ENCODE results near the gene HRG. TPM values are rescaled to one million over a fixed set of nuclear protein-coding genes. Genes with fewer than 3 reads are reported as not detected.

The HRG gene
- total RNA-seq, 1 experiment from 2014 or later, result not detected

DNA sequence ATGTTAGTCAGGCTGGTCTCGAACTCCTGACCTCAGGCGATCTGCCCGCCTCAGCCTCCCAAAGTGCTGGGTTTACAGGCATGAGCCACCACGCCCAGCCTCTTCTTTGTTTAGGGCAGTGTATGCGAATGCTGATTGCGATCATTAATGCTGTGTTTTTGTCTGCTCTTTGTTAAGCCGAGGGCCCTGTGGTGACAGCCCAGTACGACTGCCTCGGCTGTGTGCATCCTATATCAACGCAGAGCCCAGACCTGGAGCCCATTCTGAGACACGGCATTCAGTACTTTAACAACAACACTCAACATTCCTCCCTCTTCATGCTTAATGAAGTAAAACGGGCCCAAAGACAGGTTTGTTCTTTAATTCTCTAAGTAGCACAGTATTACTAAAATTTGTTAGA is 59.1 kb downstream of the HRG start:
- no peak for DNase-seq (ENCODE audit: low read depth)

Other genes with a start within 250 kb of the HRG start
- gene CRYGS, start 121.6 kb upstream of the HRG start, total RNA-seq (2014; rRNA removed; shearing (Covaris generic)), result 0.49 and 1.1 TPM in 2 replicates
- 18.1 and 22.6 TPM in 2 replicates for gene TBCCD1, start 98.7 kb upstream of the HRG start, total RNA-seq (2014; rRNA removed; shearing (Covaris generic))
- gene DNAJB11, start 95.3 kb upstream of the HRG start, total RNA-seq (2014; rRNA removed; shearing (Covaris generic)), result 80.0 and 94.7 TPM in 2 replicates
- not detected in 2 replicates for gene AHSG, start 53.0 kb upstream of the HRG start, total RNA-seq (2014; rRNA removed; shearing (Covaris generic))
- not detected in 2 replicates for gene FETUB, start 25.6 kb upstream of the HRG start, total RNA-seq (2014; rRNA removed; shearing (Covaris generic))
- gene KNG1, start 51.3 kb downstream of the HRG start, total RNA-seq (2014; rRNA removed; shearing (Covaris generic)), result not detected in 2 replicates
- 465 and 511 TPM in 2 replicates for gene EIF4A2, start 117.6 kb downstream of the HRG start, total RNA-seq (2014; rRNA removed; shearing (Covaris generic))
- gene RFC4, start 140.5 kb downstream of the HRG start, total RNA-seq (2014; rRNA removed; shearing (Covaris generic)), result 142 and 161 TPM in 2 replicates
- gene ADIPOQ, start 176.7 kb downstream of the HRG start, total RNA-seq (2014; rRNA removed; shearing (Covaris generic)), result not detected in 2 replicates

Data from RPMI7951 (cell line).